HG03108 (cell line): ENCODE measurements around the gene ZNF180.
"Not testable (repeated sequence)": the region's sequence is repeated elsewhere in the genome, so short reads cannot be mapped to it uniquely, and the experiment has no call there.

Source experiments
- ATAC-seq: cut with Tn5 transposase; IDR thresholded peaks from one replicate; pipeline ENCODE4 v1.9.1; 2021; ENCODE audit warnings: moderate library complexity; ENCODE audit not compliant: unreplicated experiment

Gene ZNF180

GRCh38 chr19:44499559-44499958 is 763 bp downstream of the ZNF180 start:
- no peak for ATAC-seq

DNA sequence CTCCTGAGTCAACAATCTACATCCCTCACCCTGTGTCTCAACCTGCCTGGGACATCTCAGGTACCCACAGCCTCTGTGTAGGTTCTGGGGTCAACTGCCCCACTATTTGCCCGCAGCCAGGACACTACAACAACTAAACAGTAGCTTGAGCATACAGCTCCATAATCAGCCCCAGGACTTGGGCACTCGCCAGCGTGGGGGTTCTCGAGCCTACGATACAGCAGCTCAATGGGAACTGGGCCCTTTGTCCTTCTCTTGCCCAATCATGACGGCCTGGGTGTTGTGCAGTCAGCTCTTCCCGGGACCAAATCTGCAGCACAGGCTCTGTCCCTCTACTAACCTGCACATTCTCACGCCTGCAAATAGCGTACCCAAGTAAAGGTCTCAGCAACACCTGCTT is 1.3 kb downstream of the ZNF180 start:
- ATAC-seq: no peak

DNA sequence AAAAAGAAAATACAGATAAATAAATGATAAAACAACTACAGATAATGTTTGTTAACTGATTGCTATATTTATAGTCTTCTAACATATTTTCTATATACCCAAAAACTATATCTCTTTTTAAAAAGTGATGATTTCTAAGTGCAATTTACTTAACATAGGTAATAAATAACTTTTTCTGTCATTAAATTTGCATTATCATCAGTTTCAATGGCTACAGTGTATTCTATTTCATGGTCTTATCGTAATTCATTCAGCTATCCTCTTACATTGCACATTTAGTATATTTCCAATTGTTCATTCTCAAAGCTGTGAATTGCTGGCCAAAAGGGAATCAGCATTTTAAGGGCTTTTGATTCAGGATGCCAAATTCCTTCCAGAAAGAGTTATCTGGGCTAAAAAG is 3.6 kb downstream of the ZNF180 start:
- no peak for ATAC-seq

DNA sequence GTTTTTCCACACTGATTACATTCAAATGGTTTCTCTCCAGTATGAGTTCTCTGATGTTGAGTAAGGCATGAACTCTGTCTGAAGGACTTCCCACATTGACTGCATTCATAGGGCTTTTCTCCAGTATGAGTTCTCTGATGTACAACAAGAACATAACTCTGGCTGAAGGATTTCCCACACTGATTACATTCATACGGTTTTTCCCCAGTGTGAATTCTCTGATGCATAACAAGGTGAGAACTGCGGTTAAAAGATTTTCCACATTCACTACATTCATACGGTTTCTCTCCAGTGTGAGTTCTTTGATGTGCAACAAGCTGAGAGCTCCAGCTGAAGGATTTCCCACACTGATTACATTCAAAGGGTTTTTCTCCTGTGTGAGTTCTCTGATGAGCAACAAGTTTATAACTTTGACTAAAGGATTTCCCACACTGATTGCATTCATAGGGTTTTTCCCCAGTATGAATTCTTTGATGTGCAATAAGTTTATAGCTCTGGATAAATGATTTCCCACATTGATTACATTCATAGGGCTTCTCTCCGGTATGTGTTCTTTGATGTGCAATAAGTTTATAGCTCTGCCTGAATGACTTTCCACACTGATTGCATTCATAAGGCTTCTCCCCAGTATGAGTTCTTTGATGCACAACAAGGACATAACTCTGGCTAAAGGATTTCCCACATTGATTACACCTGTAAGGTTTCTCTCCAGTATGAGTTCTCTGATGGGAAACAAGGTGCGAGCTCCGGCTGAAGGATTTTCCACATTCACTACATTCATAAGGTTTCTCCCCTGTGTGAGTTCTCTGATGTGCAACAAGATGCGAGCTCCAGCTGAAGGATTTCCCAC is 23.5 kb downstream of the ZNF180 start:
- ATAC-seq: no peak

DNA sequence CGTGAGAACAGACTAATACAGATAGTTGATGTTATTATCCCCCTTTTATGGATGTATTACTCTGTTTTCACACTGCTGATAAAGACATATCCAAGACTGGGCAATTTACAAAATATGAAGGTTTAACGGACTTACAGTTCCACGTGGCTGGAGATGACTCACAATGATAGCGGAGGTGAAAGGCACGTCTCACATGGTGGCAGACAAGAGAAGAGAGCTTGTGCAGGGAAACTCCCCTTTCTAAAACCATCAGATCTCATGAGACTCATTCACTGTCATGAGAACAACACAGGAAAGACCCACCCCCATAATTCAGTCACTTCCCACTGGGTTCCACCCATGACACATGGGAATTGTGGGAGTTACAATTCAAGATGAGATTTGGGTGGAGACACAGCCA is 31.6 kb downstream of the ZNF180 start:
- not testable (repeated sequence) for ATAC-seq

DNA sequence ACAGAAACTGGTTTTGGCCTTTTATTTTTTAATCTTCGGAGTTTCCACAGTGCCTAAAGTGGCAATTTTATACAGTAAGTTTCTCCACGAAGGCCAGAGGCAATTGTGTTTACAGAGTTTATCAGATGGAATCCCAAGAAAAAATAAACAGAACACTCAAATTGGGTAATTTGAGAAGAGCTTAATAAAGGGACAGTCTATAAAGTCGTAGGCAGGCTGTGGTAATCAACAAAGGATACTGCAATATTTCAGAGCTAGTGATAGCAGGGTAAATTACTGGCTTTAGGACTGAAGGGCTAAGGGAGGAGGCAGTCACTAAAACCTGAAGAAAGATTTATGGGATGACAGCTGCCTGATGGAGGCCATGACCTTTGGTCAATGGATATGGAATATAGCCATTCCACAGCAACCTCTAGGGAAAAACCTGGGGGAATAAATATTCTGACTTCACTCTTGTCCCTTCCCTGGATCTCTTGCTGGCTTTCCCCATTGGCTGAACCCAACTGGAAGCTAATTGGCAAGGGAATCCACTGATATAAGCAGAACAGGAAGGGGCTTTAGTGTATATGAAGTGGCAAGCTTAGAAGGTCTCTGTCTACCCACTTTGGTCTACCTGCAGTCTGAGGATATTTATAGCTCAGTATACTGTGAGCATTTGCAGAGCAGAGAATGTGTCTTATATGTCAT is 37.6 kb downstream of the ZNF180 start:
- ATAC-seq: not testable (repeated sequence)

DNA sequence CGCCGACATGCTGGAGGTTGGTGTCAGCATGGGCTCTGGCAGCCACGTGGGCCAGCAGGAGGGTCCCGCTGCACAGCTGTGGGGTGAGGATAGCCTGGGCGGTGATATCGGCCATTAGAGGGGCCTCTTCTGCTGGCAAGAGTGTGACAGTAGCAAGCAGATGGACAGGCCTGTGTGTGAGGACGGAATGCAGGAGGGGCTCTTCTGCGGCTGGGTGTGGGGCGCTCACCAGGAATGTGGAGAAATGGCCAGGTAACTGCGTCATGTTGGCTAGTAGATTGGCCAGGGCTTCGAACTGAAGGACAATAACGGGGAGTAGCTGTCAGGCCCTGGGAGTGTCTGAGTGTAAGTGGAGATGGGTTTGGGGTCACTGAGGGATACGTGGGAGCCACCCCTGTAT is 44.3 kb downstream of the ZNF180 start:
- not testable (repeated sequence) for ATAC-seq

- no peak for ATAC-seq
These were observed 45.2 kb downstream of the ZNF180 start for GRCh38 chr19:44455100-44455499.

GRCh38 chr19:44452367-44452766 is 48.0 kb downstream of the ZNF180 start:
- no peak for ATAC-seq

DNA sequence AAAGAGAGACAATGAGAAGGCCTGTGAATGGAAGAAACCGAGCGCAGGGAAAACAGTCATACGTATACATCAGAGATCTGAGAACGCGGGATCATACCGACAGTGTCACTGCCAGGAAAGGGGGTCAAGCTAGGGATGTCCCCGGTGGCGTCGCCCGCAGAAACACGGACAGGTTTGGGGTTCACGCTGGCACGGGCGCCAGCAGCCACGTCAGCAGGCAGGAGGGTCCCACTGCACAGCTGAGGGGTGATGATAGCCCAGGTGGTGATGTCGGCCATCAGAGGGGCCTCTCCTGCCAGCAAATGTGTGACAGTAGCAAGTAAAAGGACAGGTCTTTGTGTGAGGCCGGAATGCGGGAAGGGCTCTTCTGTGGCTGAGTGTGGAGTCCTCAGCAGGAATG is 48.6 kb downstream of the ZNF180 start:
- no peak for ATAC-seq

DNA sequence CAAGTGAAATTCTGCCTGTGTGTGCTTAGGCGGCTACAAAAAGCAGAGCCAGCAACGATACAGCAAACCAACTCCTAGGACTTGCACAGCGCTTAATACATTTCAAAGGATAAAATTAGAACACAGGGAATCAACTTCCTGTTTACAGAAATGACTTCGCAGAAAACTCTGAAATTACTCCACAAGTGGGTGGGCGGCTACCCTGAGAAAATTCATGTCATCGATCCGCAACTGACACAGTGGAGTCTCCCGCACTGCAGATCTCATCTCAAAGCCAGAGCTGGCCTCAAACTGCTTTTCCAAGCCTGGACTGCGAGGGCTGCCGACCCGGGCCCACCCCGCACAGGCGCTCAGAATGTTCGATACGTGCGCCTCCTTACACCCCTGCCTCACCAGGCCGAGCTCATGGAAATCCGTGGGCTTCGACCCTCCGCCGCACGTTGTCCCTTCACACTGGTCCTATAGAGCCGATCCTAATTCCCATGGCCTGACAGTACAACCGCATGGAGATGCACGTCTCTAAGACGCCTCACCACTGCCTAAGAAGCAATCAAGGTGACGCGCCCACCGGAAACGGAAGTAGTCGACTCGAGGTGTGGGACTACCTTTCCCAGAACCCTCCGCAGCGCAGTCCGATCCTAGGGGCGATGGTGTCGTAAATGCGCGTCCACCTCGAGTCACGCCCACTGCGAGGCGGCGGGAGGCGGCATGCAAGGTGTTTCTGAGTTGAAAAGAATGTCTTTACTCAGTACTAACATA is 52.2 kb downstream of the ZNF180 start, which contains the start of gene ZNF229:
ZNF229 (minus strand) TSS at position 557 of the 759 bp plus-strand sequence. CDS start 5,625 bp downstream, outside the sequence.
- ATAC-seq: no peak

DNA sequence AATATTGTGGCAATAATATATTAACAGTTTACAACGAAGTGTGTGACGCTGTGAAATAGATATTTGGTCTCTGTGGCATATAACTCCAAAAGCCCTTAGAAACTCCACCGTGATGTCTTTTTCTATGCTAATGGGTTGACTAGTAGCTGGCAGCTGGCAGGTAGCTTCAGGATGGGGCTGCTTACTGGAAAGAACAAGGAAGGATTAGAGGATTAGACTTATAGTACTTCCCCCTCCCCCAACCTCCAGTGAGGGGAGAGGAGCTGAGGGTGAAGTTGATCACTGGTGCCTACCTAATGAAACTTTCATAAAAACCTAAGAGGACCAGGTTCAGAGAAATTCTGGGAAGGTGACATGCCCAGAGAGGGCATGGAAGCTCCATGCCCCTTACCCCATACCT is 61.9 kb downstream of the ZNF180 start:
- ATAC-seq: no peak

GRCh38 chr19:44435441-44435840 is 64.9 kb downstream of the ZNF180 start:
- ATAC-seq: no peak

DNA sequence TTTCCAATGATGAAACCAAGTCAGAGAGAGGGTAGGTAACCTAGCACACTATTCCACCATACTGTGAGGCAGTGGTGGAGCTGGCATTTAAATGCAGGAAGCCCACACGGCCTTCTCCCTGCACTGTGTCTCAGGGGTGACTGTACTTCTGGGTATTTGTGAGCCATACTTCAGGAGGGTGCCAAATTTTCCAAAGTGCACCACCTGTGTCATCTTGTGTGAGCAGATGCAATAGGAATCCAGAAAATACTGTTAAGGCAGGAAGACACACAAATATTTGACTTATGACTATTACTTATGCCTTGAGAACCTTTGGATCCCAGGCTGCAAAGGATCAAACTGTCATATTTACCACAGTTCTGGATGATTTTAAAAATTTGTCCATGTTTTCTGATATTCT is 69.4 kb downstream of the ZNF180 start:
- ATAC-seq: no peak
